KMS-11 (cell line): Measurements from ENCODE around the gene TULP1.

ENCODE experiments used
- H2AFZ ChIP-seq: fragments of 200-600 bp; sonication (generic); 2 replicates; pipeline ENCODE4 v1.6.1; 2016; ENCODE audit warnings: antibody characterized with exemption, mixed run types, low read depth
- H3K27ac ChIP-seq: fragments of 200-600 bp; sonication (generic); 2 replicates; pipeline ENCODE4 v1.6.1; 2016; ENCODE audit warnings: mild to moderate bottlenecking, mixed run types
- H3K27me3 ChIP-seq: fragments of 200-600 bp; sonication (generic); 2 replicates; pipeline ENCODE4 v1.6.1; 2017; ENCODE audit warnings: mild to moderate bottlenecking, low read depth, mixed run types, moderate library complexity; ENCODE audit not compliant: insufficient read depth
- H3K36me3 ChIP-seq: fragments of 200-600 bp; sonication (generic); 2 replicates; pipeline ENCODE4 v1.6.1; 2017; ENCODE audit warnings: mild to moderate bottlenecking, mixed run types; ENCODE audit not compliant: insufficient read depth
- H3K4me1 ChIP-seq: fragments of 200-600 bp; sonication (generic); 2 replicates; pipeline ENCODE4 v1.6.1; 2016; ENCODE audit warnings: mild to moderate bottlenecking, low read depth, mixed run types; ENCODE audit not compliant: poor library complexity, severe bottlenecking
- H3K4me2 ChIP-seq: fragments of 200-600 bp; sonication (generic); 2 replicates; pipeline ENCODE4 v1.7.0; 2016; ENCODE audit warnings: mild to moderate bottlenecking, mixed run types
- H3K4me3 ChIP-seq: fragments of 200-600 bp; sonication (generic); IDR thresholded peaks from 2 replicates; pipeline ENCODE4 v1.6.1; 2017; ENCODE audit warnings: low read depth, low read length, mixed read lengths; ENCODE audit not compliant: insufficient read depth
- H3K79me2 ChIP-seq: fragments of 200-600 bp; sonication (generic); 2 replicates; pipeline ENCODE4 v1.6.1; 2016; ENCODE audit warnings: low read depth, mixed run types; ENCODE audit not compliant: insufficient read depth
- H3K9ac ChIP-seq: fragments of 200-600 bp; sonication (generic); 2 replicates; pipeline ENCODE4 v1.6.1; 2016; ENCODE audit warnings: mild to moderate bottlenecking, mixed run types
- H4K20me1 ChIP-seq: fragments of 200-600 bp; sonication (generic); 2 replicates; pipeline ENCODE4 v1.6.1; 2016; ENCODE audit warnings: mild to moderate bottlenecking, mixed run types; ENCODE audit not compliant: insufficient read depth
- CTCF ChIP-seq: fragments of 200-600 bp; sonication (generic); conservative IDR thresholded peaks from 2 replicates; pipeline ENCODE4 v1.6.1; 2017; ENCODE audit warnings: low read depth, mild to moderate bottlenecking, antibody characterized with exemption, low read length, moderate library complexity, mixed read lengths

The TULP1 gene

GRCh38 chr6:35505999-35506412 is 6.7 kb downstream of the TULP1 start:
- Histone ChIP-seq H3K36me3 (no peaks in the 10 kb centered on the region), H3K4me2 (no peak overlapping the region), H4K20me1 (no peaks in the 10 kb centered on the region), H3K27ac (no peak overlapping the region), H2AFZ (no peak overlapping the region), H3K79me2 (no peaks in the 10 kb centered on the region), H3K4me3 (no peak overlapping the region), H3K9ac (no peak overlapping the region), H3K27me3 (no peaks in the 10 kb centered on the region), H3K4me1 (no peaks in the 10 kb centered on the region)
- TF ChIP-seq CTCF: no peak

- Histone ChIP-seq H3K4me2 (no peak overlapping the region), H3K9ac (no peak overlapping the region), H3K4me1 (no peaks in the 10 kb centered on the region), H4K20me1 (no peaks in the 10 kb centered on the region), H2AFZ (no peak overlapping the region), H3K79me2 (no peaks in the 10 kb centered on the region), H3K27me3 (no peaks in the 10 kb centered on the region), H3K36me3 (no peaks in the 10 kb centered on the region), H3K27ac (no peak overlapping the region), H3K4me3 (no peak overlapping the region)
- TF ChIP-seq CTCF: no peak
Measured at GRCh38 chr6:35503534-35503933, 9.2 kb downstream of the TULP1 start.

GRCh38 chr6:35501784-35502183 is 10.9 kb downstream of the TULP1 start:
- no peak overlapping the region for H3K27ac ChIP-seq
- no peak overlapping the region for H3K9ac ChIP-seq
- H3K79me2 ChIP-seq: no peaks in the 10 kb centered on the region
- H3K4me3 ChIP-seq: no peak overlapping the region
- no peak for TF ChIP-seq CTCF
- no peaks in the 10 kb centered on the region for H4K20me1 ChIP-seq
- no peaks in the 10 kb centered on the region for H3K36me3 ChIP-seq
- H3K27me3 ChIP-seq: no peaks in the 10 kb centered on the region
- H2AFZ ChIP-seq: no peak overlapping the region
- peaks cover 5% of the 10 kb centered on the region for H3K4me1 ChIP-seq
- H3K4me2 ChIP-seq: no peak overlapping the region

- no peak for TF ChIP-seq CTCF
- no peaks in the 10 kb centered on the region for H3K27me3 ChIP-seq
- H3K79me2 ChIP-seq: no peaks in the 10 kb centered on the region
- no peak overlapping the region for H3K4me3 ChIP-seq
- H3K36me3 ChIP-seq: no peaks in the 10 kb centered on the region
- H4K20me1 ChIP-seq: no peaks in the 10 kb centered on the region
- peaks cover 5% of the 10 kb centered on the region for H3K4me1 ChIP-seq
- H2AFZ ChIP-seq: no peak overlapping the region
- no peak overlapping the region for H3K4me2 ChIP-seq
- H3K27ac ChIP-seq: no peak overlapping the region
- H3K9ac ChIP-seq: no peak overlapping the region
Measured at GRCh38 chr6:35500782-35501181, 11.9 kb downstream of the TULP1 start.
